HUES64 (cell line): ENCODE data around the gene ARHGEF7.

Experiments used
- H3K27ac ChIP-seq: 2 replicates; pipeline ENCODE4 v1.7.0; 2013; ENCODE audit warnings: low read depth, low read length, inconsistent platforms
- H3K27me3 ChIP-seq: 2 replicates; pipeline ENCODE4 v1.6.1; 2013; ENCODE audit warnings: mild to moderate bottlenecking, low read length; ENCODE audit not compliant: insufficient read depth
- H3K36me3 ChIP-seq: 2 replicates; pipeline ENCODE4 v1.6.1; 2013; ENCODE audit warnings: mild to moderate bottlenecking, low read length; ENCODE audit not compliant: insufficient read depth
- H3K4me1 ChIP-seq: 2 replicates; pipeline ENCODE4 v1.6.1; 2013; ENCODE audit warnings: mild to moderate bottlenecking, low read length, moderate library complexity; ENCODE audit not compliant: insufficient read depth
- H3K4me3 ChIP-seq: 2 replicates; pipeline ENCODE4 v1.5.1; 2013; ENCODE audit warnings: mild to moderate bottlenecking, low read length, moderate library complexity
- H3K9ac ChIP-seq: 2 replicates; pipeline ENCODE4 v1.6.1; 2013; ENCODE audit warnings: mild to moderate bottlenecking, low read depth, low read length
- H3K9me3 ChIP-seq: 2 replicates; pipeline ENCODE4 v1.6.1; 2013; ENCODE audit warnings: low read depth, low read length; ENCODE audit not compliant: insufficient read depth
- WGBS: fragments of 150-250, 120-280 bp; methylation state at CpG from one replicate; pipeline ENCODE4 v1.1.7; 2013; ENCODE audit warnings: missing lambda C conversion rate; 5-methylcytosine and 5-hydroxymethylcytosine counted together

Gene ARHGEF7

GRCh38 chr13:111174377-111175114 lies 59.4 kb downstream of the ARHGEF7 start:
- H3K4me3 ChIP-seq, result no peak overlapping the region
- H3K4me1 ChIP-seq, result peaks cover 12% of the 10 kb centered on the region
- H3K9me3 ChIP-seq, result no peaks in the 10 kb centered on the region
- H3K36me3 ChIP-seq, result 0 out of 2 replicates have a peak, but pooled peaks cover 15% of the 10 kb centered on the region
- no peak overlapping the region for H3K9ac ChIP-seq
- no peak overlapping the region for H3K27ac ChIP-seq
- H3K27me3 ChIP-seq, result no peaks in the 10 kb centered on the region
- 95% methylated on average over 15 of the region's 15 CpGs for WGBS

- Histone ChIP-seq H3K27ac (no peak overlapping the region), H3K9me3 (no peaks in the 10 kb centered on the region), H3K4me3 (no peak overlapping the region), H3K9ac (no peak overlapping the region), H3K27me3 (no peaks in the 10 kb centered on the region), H3K36me3 (0 out of 2 replicates have a peak, but pooled peaks cover 13% of the 10 kb centered on the region), H3K4me1 (peaks cover 12% of the 10 kb centered on the region)
- WGBS, result 91% methylated on average over 4 of the region's 4 CpGs
Observed at GRCh38 chr13:111175372-111175771, 60.3 kb downstream of the ARHGEF7 start.

GRCh38 chr13:111175935-111176334 lies 60.8 kb downstream of the ARHGEF7 start:
- 0 out of 2 replicates have a peak, but pooled peaks cover 13% of the 10 kb centered on the region for H3K36me3 ChIP-seq
- H3K4me3 ChIP-seq, result no peak overlapping the region
- no peaks in the 10 kb centered on the region for H3K27me3 ChIP-seq
- H3K4me1 ChIP-seq, result peaks cover 6% of the 10 kb centered on the region
- 88% methylated on average over 4 of the region's 4 CpGs for WGBS
- H3K9me3 ChIP-seq, result no peaks in the 10 kb centered on the region
- no peak overlapping the region for H3K9ac ChIP-seq
- no peak overlapping the region for H3K27ac ChIP-seq

- Histone ChIP-seq H3K4me3 (no peak overlapping the region), H3K36me3 (0 out of 2 replicates have a peak, but pooled peaks cover 13% of the 10 kb centered on the region), H3K9ac (no peak overlapping the region), H3K27ac (no peak overlapping the region), H3K9me3 (no peaks in the 10 kb centered on the region), H3K27me3 (no peaks in the 10 kb centered on the region), H3K4me1 (peaks cover 2% of the 10 kb centered on the region)
- 97% methylated on average over 8 of the region's 8 CpGs for WGBS
Observed at GRCh38 chr13:111176421-111176820, 61.3 kb downstream of the ARHGEF7 start.

- H3K36me3 ChIP-seq, result 0 out of 2 replicates have a peak, but pooled peaks cover 13% of the 10 kb centered on the region
- 95% methylated on average over 14 of the region's 14 CpGs for WGBS
Observed at GRCh38 chr13:111177081-111177711, 62.1 kb downstream of the ARHGEF7 start.

GRCh38 chr13:111177921-111178320 lies 62.8 kb downstream of the ARHGEF7 start:
- H3K4me3 ChIP-seq, result no peak overlapping the region
- 94% methylated on average over 6 of the region's 6 CpGs for WGBS
- H3K9me3 ChIP-seq, result no peaks in the 10 kb centered on the region
- H3K27me3 ChIP-seq, result no peaks in the 10 kb centered on the region
- no peak overlapping the region for H3K27ac ChIP-seq
- H3K36me3 ChIP-seq, result 0 out of 2 replicates have a peak, but pooled peaks cover 7% of the 10 kb centered on the region
- H3K4me1 ChIP-seq, result no peaks in the 10 kb centered on the region
- no peak overlapping the region for H3K9ac ChIP-seq

More at GRCh38 chr13:111177081-111177711, 62.1 kb downstream of the ARHGEF7 start:
- Histone ChIP-seq H3K4me3 (no peak overlapping the region), H3K27me3 (no peaks in the 10 kb centered on the region), H3K4me1 (no peaks in the 10 kb centered on the region), H3K27ac (no peak overlapping the region), H3K9me3 (no peaks in the 10 kb centered on the region), H3K9ac (no peak overlapping the region)

- H3K27ac ChIP-seq, result no peak overlapping the region
- 94% methylated on average over 4 of the region's 4 CpGs for WGBS
- H3K4me3 ChIP-seq, result no peak overlapping the region
- H3K9me3 ChIP-seq, result no peaks in the 10 kb centered on the region
- H3K4me1 ChIP-seq, result no peaks in the 10 kb centered on the region
- no peaks in the 10 kb centered on the region for H3K27me3 ChIP-seq
- H3K9ac ChIP-seq, result no peak overlapping the region
- 0 out of 2 replicates have a peak, but pooled peaks cover 4% of the 10 kb centered on the region for H3K36me3 ChIP-seq
Observed at GRCh38 chr13:111178402-111178801, 63.3 kb downstream of the ARHGEF7 start.

GRCh38 chr13:111179908-111180760 lies 65.0 kb downstream of the ARHGEF7 start:
- Histone ChIP-seq H3K9ac (no peak overlapping the region), H3K36me3 (0 out of 2 replicates have a peak, but pooled peaks cover 2% of the 10 kb centered on the region), H3K4me3 (no peak overlapping the region), H3K27ac (no peak overlapping the region), H3K27me3 (no peaks in the 10 kb centered on the region), H3K4me1 (peaks cover 2% of the 10 kb centered on the region; the same call in 1 of the 2 replicates), H3K9me3 (no peaks in the 10 kb centered on the region)
- WGBS, result 93% methylated on average over 5 of the region's 6 CpGs

GRCh38 chr13:111181977-111182376 lies 66.9 kb downstream of the ARHGEF7 start:
- peaks cover 2% of the 10 kb centered on the region; the same call in 1 of the 2 replicates for H3K36me3 ChIP-seq

GRCh38 chr13:111183087-111183645 lies 68.1 kb downstream of the ARHGEF7 start:
- Histone ChIP-seq H3K27ac (no peak overlapping the region), H3K9ac (no peak overlapping the region)
- WGBS, result 95% methylated on average over 6 of the region's 6 CpGs

More at GRCh38 chr13:111181977-111182376, 66.9 kb downstream of the ARHGEF7 start:
- no peak overlapping the region for H3K4me3 ChIP-seq
- no peak overlapping the region for H3K9ac ChIP-seq
- H3K27me3 ChIP-seq, result no peaks in the 10 kb centered on the region
- no peaks in the 10 kb centered on the region for H3K9me3 ChIP-seq
- H3K4me1 ChIP-seq, result peaks cover 11% of the 10 kb centered on the region; the same call in 1 of the 2 replicates
- WGBS, result 96% methylated on average over 14 of the region's 14 CpGs
- no peak overlapping the region for H3K27ac ChIP-seq

More at GRCh38 chr13:111183087-111183645, 68.1 kb downstream of the ARHGEF7 start:
- H3K36me3 ChIP-seq, result no peaks in the 10 kb centered on the region; the same call in 1 of the 2 replicates
- H3K4me1 ChIP-seq, result peaks cover 11% of the 10 kb centered on the region; the same call in 1 of the 2 replicates
- H3K27me3 ChIP-seq, result no peaks in the 10 kb centered on the region
- H3K4me3 ChIP-seq, result no peak overlapping the region
- no peaks in the 10 kb centered on the region for H3K9me3 ChIP-seq
